PFSK-1 (cell line): Measurements from ENCODE around the gene KCNIP4.

Source experiments
- FOXP2 ChIP-seq: optimal IDR thresholded peaks from 2 replicates; pipeline ENCODE3; 2011; ENCODE audit warnings: borderline replicate concordance, control low read depth, inconsistent platforms; ENCODE audit not compliant: insufficient read depth; ENCODE audit errors: extremely low read length, extremely low read depth
- POLR2AphosphoS5 ChIP-seq: IDR thresholded peaks from 2 replicates; pipeline ENCODE4 v1.6.1; 2012; ENCODE audit warnings: low read depth, mild to moderate bottlenecking, control low read depth, low read length, moderate library complexity
- REST ChIP-seq, 2 experiments: IDR thresholded peaks; 2 replicates each; pipeline versions ENCODE4 v1.6.1 to v1.8.0; 2011 to 2012; ENCODE audit warnings: low read depth in 2 of 2, low read length in 2 of 2, control low read depth in 1 of 2, inconsistent platforms in 1 of 2, mild to moderate bottlenecking in 1 of 2, moderate library complexity in 1 of 2; ENCODE audit not compliant: insufficient read depth in 1 of 2
- SIN3A ChIP-seq: IDR thresholded peaks from 2 replicates; pipeline ENCODE4 v1.6.1; 2012; ENCODE audit warnings: mild to moderate bottlenecking, low read length, moderate library complexity, borderline replicate concordance; ENCODE audit not compliant: insufficient read depth
- TAF1 ChIP-seq: IDR thresholded peaks from 2 replicates; pipeline ENCODE4 v1.6.1; 2012; ENCODE audit warnings: low read length, control low read depth, borderline replicate concordance; ENCODE audit not compliant: insufficient read depth

KCNIP4 gene

GRCh38 chr4:21872101-21872500, 76.5 kb downstream of the KCNIP4 start:
- TF ChIP-seq TAF1 (no peak), REST (IDR thresholded peaks at IDR 0.05; ENCODE audit: insufficient read depth in 1 of 2, low read depth in 2 of 2, low read length in 2 of 2) (no peak), FOXP2 (no peak), POLR2AphosphoS5 (no peak), SIN3A (no peak)

GRCh38 chr4:21869978-21870745, 78.4 kb downstream of the KCNIP4 start:
- no peak for TF ChIP-seq TAF1
- no peak for TF ChIP-seq FOXP2
- TF ChIP-seq SIN3A, result no peak
- TF ChIP-seq REST (IDR thresholded peaks at IDR 0.05; ENCODE audit: insufficient read depth in 1 of 2, low read depth in 2 of 2, low read length in 2 of 2), result no peak
- TF ChIP-seq POLR2AphosphoS5, result no peak

- TF ChIP-seq REST (IDR thresholded peaks at IDR 0.05; ENCODE audit: insufficient read depth in 1 of 2, low read depth in 2 of 2, low read length in 2 of 2), result no peak
- no peak for TF ChIP-seq SIN3A
- no peak for TF ChIP-seq FOXP2
- TF ChIP-seq POLR2AphosphoS5, result no peak
- no peak for TF ChIP-seq TAF1
These were observed 83.9 kb downstream of the KCNIP4 start for GRCh38 chr4:21864686-21865085.

- TF ChIP-seq REST (IDR thresholded peaks at IDR 0.05; ENCODE audit: insufficient read depth in 1 of 2, low read depth in 2 of 2, low read length in 2 of 2) (no peak), SIN3A (no peak), POLR2AphosphoS5 (no peak), FOXP2 (no peak), TAF1 (no peak)
These were observed 85.7 kb downstream of the KCNIP4 start for GRCh38 chr4:21862917-21863316.

- TF ChIP-seq SIN3A (no peak), FOXP2 (no peak), REST (IDR thresholded peaks at IDR 0.05; ENCODE audit: insufficient read depth in 1 of 2, low read depth in 2 of 2, low read length in 2 of 2) (no peak), TAF1 (no peak), POLR2AphosphoS5 (no peak)
These were observed 89.6 kb downstream of the KCNIP4 start for GRCh38 chr4:21858971-21859370.
